Fibroblast of lung (primary cell): Measurements from ENCODE around the gene ATG4D.

Source experiments
- CTCF ChIP-seq, 2 donors: IDR thresholded peaks in 1 of 2; conservative IDR thresholded peaks in 1 of 2; 1 replicate in 1 of 2; 2 replicates in 1 of 2; pipeline ENCODE4 v1.5.1; 2011 to 2012; ENCODE audit warnings: low read length in 2 of 2, control low read depth in 1 of 2, inconsistent platforms in 1 of 2, low read depth in 1 of 2, mild to moderate bottlenecking in 1 of 2
- EZH2 ChIP-seq: IDR thresholded peaks from 2 replicates; pipeline ENCODE4 v1.5.1; 2012; ENCODE audit warnings: low read length, control low read depth, mild to moderate bottlenecking; ENCODE audit errors: missing control alignments

- TF ChIP-seq CTCF (conservative IDR thresholded peaks at IDR 0.05 in 1 of 2, IDR thresholded peaks at IDR 0.05 in 1 of 2; ENCODE audit: low read depth in 1 of 2, low read length in 2 of 2) (peak; percentile 25 to 36), EZH2 (no peak)
Measured at GRCh38 chr19:10565028-10565566, 21.4 kb downstream of the ATG4D start.
